HG03039 (cell line): Measurements from ENCODE around the gene DHX58.

ENCODE experiments used
- ATAC-seq: cut with Tn5 transposase; IDR thresholded peaks from one replicate; pipeline ENCODE4 v1.9.1; 2021; ENCODE audit warnings: mild to moderate bottlenecking, moderate library complexity; ENCODE audit not compliant: unreplicated experiment

Gene DHX58

GRCh38 chr17:42111265-42111636 lies 1.3 kb downstream of the DHX58 start:
- no peak for ATAC-seq

GRCh38 chr17:42110301-42111264 lies 1.9 kb downstream of the DHX58 start:
- ATAC-seq: no peak

DNA sequence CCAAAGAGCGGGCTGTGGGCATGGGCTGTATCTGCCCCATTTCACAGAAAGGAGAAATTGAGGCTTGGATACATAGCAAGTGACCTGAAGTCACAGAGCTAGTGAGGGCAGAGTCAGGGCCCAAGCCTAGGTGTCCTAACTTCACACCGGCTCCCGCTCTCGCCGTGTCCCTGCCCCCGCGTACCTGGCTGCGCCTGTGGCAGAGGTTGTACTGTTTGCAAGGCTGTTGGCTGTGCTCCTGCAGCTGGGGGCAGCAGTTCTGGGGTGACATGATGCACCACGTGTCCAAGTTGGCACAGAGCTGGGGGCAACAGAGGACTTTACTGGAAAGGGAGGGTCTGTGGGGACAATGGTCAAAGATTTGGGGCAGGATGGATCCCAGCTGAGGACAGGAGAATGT lies 3.4 kb downstream of the DHX58 start:
- ATAC-seq: no peak

- peak; percentile 63 for ATAC-seq
These were observed 4.6 kb downstream of the DHX58 start for GRCh38 chr17:42107597-42108576.

GRCh38 chr17:42107124-42107523 lies 5.4 kb downstream of the DHX58 start:
- ATAC-seq: no peak

- ATAC-seq: no peak
These were observed 6.5 kb downstream of the DHX58 start for GRCh38 chr17:42106009-42106408.

- ATAC-seq: no peak
These were observed 8.2 kb downstream of the DHX58 start for GRCh38 chr17:42104264-42104663.

DNA sequence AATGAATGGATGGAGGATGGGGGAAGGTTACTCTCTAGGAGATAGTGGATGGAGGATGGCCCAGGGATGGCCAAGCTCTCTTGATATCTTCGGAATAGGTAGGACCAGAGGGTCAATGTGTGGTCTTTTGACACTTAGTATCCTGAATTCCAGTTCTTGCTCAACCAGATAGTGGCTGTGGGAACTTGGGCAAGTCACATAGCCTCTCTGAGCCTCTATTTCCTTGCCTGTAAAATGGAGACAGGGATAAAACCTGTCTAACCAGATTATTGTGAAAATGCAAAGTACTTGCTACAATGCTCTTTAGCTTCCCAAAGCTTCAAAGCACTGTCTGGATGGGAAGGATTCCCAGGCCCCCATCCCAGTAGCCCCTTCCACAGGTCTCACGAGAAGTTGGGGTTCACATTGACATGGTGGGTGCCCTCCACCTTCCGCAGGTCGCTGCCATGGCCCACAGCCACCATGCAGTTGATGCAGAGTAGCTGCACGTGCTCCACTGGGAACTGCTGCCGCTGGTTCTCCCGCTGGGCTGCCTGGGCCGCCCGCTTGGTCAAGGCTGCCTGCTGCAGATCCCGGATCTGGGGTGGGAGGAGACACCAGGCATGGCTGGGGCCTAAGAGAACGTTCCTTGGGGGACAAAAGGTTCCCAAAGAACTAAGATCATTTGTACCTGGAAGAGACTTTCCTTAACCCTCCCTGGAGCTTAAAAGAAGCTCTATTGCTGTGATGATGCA lies 9.1 kb downstream of the DHX58 start:
- ATAC-seq: no peak

GRCh38 chr17:42101513-42102292 lies 10.8 kb downstream of the DHX58 start:
- no peak for ATAC-seq

- no peak for ATAC-seq
These were observed 13.6 kb downstream of the DHX58 start for GRCh38 chr17:42098730-42099399.

DNA sequence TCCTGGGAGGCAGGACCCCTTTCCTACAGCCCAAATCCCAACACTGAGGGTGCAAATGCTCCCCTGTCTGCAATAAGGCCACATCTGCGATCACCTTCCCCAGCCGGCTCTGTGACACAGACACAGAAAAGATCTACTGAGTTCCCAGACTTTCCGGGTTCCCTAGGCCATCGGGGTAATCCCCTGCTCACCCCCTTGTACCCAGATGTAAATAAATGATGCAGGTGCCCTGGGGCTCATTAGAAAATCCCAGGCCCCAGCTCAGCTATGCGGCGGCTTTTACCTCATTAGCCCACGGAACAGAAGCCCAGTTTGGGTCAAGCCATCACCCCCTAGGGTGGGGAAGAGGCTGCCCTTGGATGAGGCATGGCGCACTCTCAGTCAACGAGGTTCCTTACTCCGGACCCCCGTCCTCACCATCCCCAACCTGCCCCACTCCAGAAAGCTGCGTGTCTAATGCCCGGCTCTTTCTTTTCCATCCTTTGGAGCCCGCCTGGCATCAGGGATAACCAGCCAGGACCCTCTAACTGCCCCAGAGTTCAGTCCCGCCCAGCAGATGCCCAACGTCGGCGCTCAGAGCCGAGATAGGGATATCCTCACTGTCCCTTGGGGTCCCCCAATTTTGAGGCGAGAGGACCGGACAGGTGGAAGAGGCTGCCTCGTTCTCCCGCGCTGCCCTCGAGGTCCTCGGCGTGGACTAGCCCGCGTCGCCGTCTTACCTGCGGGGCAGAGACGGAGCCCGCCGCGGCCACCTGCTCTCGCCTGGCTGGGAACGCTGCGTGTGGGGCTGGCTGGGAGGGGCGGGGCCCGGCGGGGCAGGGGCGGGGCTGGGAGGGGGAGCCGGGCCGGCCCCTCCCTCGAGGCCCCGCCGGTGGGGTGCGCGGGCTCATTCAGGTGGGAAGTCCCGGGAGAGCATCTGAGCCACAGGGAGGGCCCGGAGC lies 14.6 kb downstream of the DHX58 start, which contains the start of gene ZNF385C:
Gene ZNF385C (minus strand): TSS at position 783 of the 941 bp plus-strand sequence. CDS start 35,417 bp downstream, outside the sequence.
- ATAC-seq: no peak

DNA sequence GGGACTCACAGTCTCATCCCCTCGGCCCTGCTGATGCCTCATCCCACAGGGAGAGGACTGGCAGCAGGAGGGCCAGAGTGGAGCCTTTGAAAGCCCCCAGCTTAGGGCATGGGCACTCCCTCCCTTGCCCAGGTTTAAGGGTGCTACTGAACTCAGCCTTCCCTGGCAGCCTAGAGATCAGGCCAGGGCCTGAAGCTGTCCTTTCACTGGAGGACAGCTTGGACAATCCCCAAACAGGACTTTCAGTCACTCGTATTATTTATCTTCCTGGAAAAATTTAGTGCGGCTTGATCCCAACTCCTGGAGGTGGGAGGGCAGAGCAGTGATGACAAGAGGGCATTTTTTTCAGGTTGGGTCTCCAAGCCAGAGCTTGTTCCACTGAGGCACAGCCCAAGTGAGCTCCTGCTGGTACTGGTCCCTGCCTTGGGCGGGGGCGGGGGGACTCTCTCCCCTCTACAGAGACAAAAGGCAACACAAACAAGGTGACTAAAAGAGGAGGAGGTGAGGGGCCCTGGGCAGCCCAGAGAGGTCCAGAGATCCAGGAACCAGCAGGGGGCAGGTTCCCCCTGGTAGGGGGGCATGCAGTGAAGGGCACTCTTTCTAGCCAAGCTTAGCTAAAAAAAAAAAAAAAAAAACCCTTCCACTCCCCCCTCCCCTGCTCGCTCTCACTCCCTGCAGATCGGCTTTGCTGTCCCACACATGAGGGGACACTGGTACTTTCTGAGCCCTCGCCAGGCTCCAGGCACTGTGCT lies 16.0 kb downstream of the DHX58 start:
- no peak for ATAC-seq

DNA sequence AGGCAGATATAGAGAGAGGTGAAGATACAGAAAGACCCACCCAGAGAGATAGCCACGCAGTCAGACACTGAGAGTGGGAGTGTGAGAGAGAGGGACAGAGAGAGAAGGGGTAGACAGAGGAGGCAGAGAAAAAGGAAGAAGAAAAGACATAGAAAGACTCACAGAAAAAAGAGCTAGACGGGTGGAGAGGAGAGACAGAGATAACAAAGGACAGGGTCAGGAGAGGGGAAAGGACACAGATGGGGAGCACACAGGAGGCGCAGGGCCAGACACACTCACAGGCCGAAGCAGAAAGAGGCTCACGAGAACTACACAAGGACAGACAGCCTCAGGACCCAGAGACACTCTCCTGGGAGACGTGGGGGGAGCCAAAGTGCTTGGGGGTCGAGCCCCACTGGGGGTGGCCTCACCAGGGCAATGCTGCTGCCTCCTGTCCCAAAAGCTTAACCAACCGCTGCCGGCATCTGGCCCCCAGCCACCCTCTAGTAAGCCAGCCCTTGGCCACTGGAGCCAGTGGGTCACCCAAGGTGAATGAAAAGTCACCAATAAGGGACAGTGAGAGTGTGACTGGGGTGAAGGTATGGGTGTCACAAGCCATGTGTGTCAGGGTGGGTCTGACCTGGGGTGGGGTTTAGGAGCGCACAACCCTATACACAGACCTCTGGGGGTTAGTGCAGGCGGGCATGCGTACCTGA lies 18.0 kb downstream of the DHX58 start:
- no peak for ATAC-seq

GRCh38 chr17:42092939-42093338 lies 19.6 kb downstream of the DHX58 start:
- no peak for ATAC-seq

DNA sequence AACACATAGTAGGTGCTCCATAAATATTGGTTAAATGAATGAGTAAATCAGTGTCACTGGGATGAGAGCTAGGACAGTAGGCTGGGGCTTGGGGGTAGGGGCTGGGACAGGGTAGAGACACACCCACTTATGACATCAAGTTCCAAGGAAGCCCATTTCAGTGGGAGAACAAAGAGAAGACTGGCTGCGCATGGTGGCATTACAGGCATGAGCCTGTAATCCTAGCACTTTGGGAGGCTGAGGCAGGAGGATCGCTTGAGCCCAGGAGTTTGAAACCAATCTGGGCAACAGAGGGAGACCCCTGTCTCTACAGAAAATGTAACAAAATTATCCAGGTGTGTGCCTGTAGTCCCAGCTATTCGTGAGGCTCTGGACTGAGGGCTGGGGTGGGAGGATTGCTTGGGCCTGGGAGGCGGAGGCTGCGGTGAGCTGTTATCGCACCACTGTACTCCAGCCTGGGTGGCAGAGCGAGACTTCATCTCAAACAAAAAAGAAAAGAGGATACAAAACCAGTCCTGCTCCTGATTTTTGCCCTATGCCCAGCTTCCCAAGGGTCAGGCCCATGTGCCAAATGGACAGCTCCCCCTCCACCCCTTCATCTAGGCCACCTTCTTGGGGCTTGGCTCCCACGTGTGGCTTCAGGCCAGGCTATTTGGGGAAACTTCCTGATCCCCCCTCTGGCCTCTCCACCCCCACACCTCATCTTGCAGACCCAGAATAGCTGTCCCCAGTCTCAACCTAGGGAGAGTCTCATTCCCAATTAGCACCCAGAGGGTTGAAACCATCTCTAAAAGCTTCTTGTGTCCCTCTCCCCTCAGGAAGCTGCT lies 21.3 kb downstream of the DHX58 start:
- no peak for ATAC-seq

DNA sequence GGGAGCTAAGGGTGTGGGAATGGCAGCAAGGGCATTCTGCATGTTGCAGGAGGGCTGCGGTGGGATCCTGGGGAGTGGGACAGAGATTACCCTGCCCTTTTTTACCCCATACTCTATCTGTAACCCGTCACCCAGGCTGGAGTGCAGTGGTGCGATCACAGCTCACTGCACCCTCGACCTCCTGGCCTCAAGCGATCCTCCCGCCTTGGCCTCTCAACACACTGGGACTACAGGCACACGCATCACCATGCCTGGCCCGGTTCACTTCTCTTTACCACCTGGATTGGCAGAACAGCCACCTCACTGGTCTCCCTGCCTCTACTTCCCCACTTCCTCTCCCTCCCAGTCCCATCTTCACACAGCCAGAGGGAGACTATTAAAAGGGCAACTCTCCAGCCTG lies 23.8 kb downstream of the DHX58 start:
- no peak for ATAC-seq
